HCT116 (cell line): Measurements from ENCODE around the gene TNIK. TPM values are rescaled to one million over a fixed set of nuclear protein-coding genes. Genes with fewer than 3 reads are reported as not detected.

Experiments used
- ATAC-seq: fragments of 200-7000 bp; cut with Tn5 transposase; 2 replicates; pipeline ENCODE4 v1.9.1; 2020; ENCODE audit warnings: mild to moderate bottlenecking, moderate library complexity
- BruUV-seq: library from RNA; stranded (reverse); fragments of 400-500 nt; replicated peaks from 2 replicates; lab custom pipeline; 2021; lab: Mats Ljungman, UMichigan
- CTCF ChIA-PET: fragments of 300-600 bp; sonication (Branson Sonifier 250); formaldehyde crosslinking; loops from one replicate; lab custom pipeline; 2021; ENCODE audit warnings: antibody characterized with exemption; lab: Charles Lee
- POLR2A ChIA-PET: fragments of 300-600, 350-600 bp; sonication (Branson Sonifier 250); formaldehyde crosslinking; loops from one replicate; lab custom pipeline; 2021; ENCODE audit warnings: antibody characterized with exemption; lab: Charles Lee
- RAD21 ChIA-PET, 2 experiments: fragments of 300-600 bp; sonication (Branson Sonifier 250); formaldehyde crosslinking; loops; one replicate each; lab custom pipeline; 2023; ENCODE audit warnings: low total read pairs in 2 of 2; ENCODE audit not compliant: uncharacterized antibody in 2 of 2, unreplicated experiment in 2 of 2, low non-redundant PET in 1 of 2; lab: Charles Lee
- DNase-seq: peaks from one replicate; pipeline ENCODE4 v3.0.0-alpha.2; 2010; ENCODE audit warnings: low read depth, low spot score
- H2AFZ ChIP-seq: fragments of 200-600 bp; shearing (Covaris generic), sonication (generic); 2 replicates; pipeline ENCODE4 v1.6.1; 2017; ENCODE audit warnings: low read depth, mixed run types, mixed read lengths, antibody characterized with exemption, low read length; ENCODE audit not compliant: poor library complexity, severe bottlenecking
- H3K27ac ChIP-seq: 2 replicates; pipeline ENCODE4 v1.5.1; 2012; ENCODE audit warnings: low read depth, low read length
- H3K27me3 ChIP-seq: fragments of 200-600 bp; sonication (generic); 2 replicates; pipeline ENCODE4 v1.6.1; 2016; ENCODE audit warnings: mixed run types, low read length, mixed read lengths; ENCODE audit not compliant: insufficient read depth
- H3K36me3 ChIP-seq, 2 experiments: fragments of 200-500 bp in 1 of 2; fragments of 200-600 bp in 1 of 2; sonication (Bioruptor generic) in 1 of 2; sonication (generic) in 1 of 2; 2 replicates each; pipeline versions ENCODE4 v1.5.1 to v1.6.1; 2014 to 2016; ENCODE audit warnings: low read length in 2 of 2, inconsistent platforms in 1 of 2, mixed read lengths in 1 of 2, mixed run types in 1 of 2; ENCODE audit not compliant: insufficient read depth in 2 of 2, control insufficient read depth in 1 of 2
- H3K4me1 ChIP-seq, 2 experiments: fragments of 200-600 bp in 1 of 2; sonication (generic) in 1 of 2; 2 replicates each; pipeline versions ENCODE4 v1.5.1 to v1.6.1; 2012 to 2017; ENCODE audit warnings: low read length in 2 of 2, inconsistent platforms in 1 of 2, mild to moderate bottlenecking in 1 of 2, mixed read lengths in 1 of 2, mixed run types in 1 of 2, moderate library complexity in 1 of 2; ENCODE audit not compliant: insufficient read depth in 2 of 2, control insufficient read depth in 1 of 2
- H3K4me2 ChIP-seq: fragments of 200-600 bp; sonication (generic); 2 replicates; pipeline ENCODE4 v1.6.1; 2017; ENCODE audit warnings: mixed run types, low read length, mixed read lengths
- H3K4me3 ChIP-seq, 2 experiments: fragments of 200-600 bp in 1 of 2; sonication (generic) in 1 of 2; replicated peaks in 1 of 2; 2 replicates each; pipeline ENCODE4 v1.5.1; 2011 to 2016; ENCODE audit warnings: low read length in 2 of 2, control low read depth in 1 of 2, low read depth in 1 of 2, mild to moderate bottlenecking in 1 of 2, mixed read lengths in 1 of 2, mixed run types in 1 of 2
- H3K79me2 ChIP-seq: fragments of 200-600 bp; sonication (generic); 2 replicates; pipeline ENCODE4 v1.6.1; 2017; ENCODE audit warnings: mild to moderate bottlenecking, mixed run types, low read length, moderate library complexity, mixed read lengths; ENCODE audit not compliant: insufficient read depth
- H3K9ac ChIP-seq: fragments of 200-600 bp; sonication (generic); 2 replicates; pipeline ENCODE4 v1.6.1; 2016; ENCODE audit warnings: low read length, mixed read lengths
- H3K9me2 ChIP-seq: fragments of 200-600 bp; sonication (generic), shearing (Covaris generic); 2 replicates; pipeline ENCODE4 v1.6.1; 2017; ENCODE audit warnings: mixed run types, mild to moderate bottlenecking, moderate library complexity; ENCODE audit not compliant: insufficient read depth
- H3K9me3 ChIP-seq, 2 experiments: fragments of 200-500 bp in 1 of 2; fragments of 200-600 bp in 1 of 2; sonication (Bioruptor generic) in 1 of 2; sonication (generic) in 1 of 2; 2 replicates each; pipeline ENCODE4 v1.6.1; 2014 to 2017; ENCODE audit warnings: low read length in 2 of 2, mixed read lengths in 2 of 2, inconsistent platforms in 1 of 2, low read depth in 1 of 2, mild to moderate bottlenecking in 1 of 2, mixed run types in 1 of 2, moderate library complexity in 1 of 2; ENCODE audit not compliant: control insufficient read depth in 1 of 2, insufficient read depth in 1 of 2
- H4K20me1 ChIP-seq: fragments of 200-600 bp; sonication (generic), shearing (Covaris generic); 2 replicates; pipeline ENCODE4 v1.6.1; 2017; ENCODE audit warnings: mixed run types, mild to moderate bottlenecking, moderate library complexity; ENCODE audit not compliant: insufficient read depth
- SIN3A ChIP-seq: IDR thresholded peaks from 2 replicates; pipeline ENCODE4 v1.6.1; 2012; ENCODE audit warnings: low read depth
- TCF7L2 ChIP-seq: IDR thresholded peaks from 2 replicates; pipeline ENCODE4 v1.7.0; 2011; ENCODE audit warnings: borderline replicate concordance, inconsistent platforms; ENCODE audit not compliant: insufficient read depth, insufficient read length; ENCODE audit errors: extremely low read depth
- intact Hi-C: fragments of 100-400 bp; cut with micrococcal nuclease; formaldehyde crosslinking; loops from 2 replicates; pipeline ENCODE4 v1.10.0; 2022
- total RNA-seq: library from RNA; stranded (reverse); gene quantifications from one replicate; pipeline ENCODE4 v1.2.1, GENCODE V29; 2021; ENCODE audit not compliant: unreplicated experiment
- TF ChIP-seq, protein P1 (sequence below): IDR thresholded peaks from 2 replicates; pipeline ENCODE4 v1.6.1; 2012
- TF ChIP-seq, protein P2 (sequence below): IDR thresholded peaks from 2 replicates; pipeline ENCODE4 v1.6.1; 2012; ENCODE audit warnings: low read depth

TNIK gene
- total RNA-seq, 1 experiment from 2014 or later: 24.1 TPM

DNA sequence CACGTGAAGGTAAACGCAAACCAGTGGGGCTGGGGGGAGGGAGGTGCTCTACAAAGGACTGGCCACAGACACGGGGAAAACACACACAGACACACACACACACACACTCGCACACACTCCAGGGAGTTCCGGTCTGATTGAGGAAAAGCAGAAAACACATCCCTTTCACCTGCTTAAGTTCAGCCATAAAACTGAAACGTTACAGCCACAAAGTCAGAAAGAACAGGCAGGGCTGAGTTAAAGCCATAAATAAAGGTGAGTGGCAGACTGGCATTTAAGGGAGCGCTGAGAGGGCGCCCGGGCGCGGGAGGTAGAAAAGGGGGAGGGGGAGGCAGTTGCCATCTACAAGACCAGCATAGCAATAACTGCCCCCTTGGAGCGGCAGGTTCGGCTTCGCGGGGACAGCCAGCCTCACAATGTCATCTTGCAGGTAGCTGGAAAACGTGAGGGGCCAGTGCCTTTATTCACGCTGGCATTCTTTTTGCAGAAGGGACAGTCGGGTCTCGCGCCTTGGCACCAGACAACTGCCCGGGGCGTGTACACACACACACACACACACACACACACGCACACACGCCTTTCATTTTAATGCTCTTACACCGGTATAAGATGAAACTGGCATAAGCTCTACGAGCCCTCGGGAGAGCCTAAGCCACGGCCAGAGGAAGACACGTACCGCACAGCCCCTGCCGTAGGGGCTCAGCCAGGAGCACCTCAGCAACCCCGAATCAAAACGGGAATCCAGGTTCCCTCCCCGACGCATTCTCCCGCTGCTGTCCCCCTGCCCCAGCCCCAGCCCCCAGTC is 866 bp downstream of the TNIK start:
- peak overlapping the region; percentile 92 for H3K4me2 ChIP-seq
- BruUV-seq: no TSS peak
- DNase-seq (no peak), ATAC-seq (peak; percentile 28)
- ChIA-PET CTCF (no interaction called here), RAD21 (no interaction called here), POLR2A (interaction anchor here (0.6 to 1.8 kb wide), 2 partner anchors 8 to 12 kb away, joined by 3 to 7 read pairs; no protein-coding TSS in a partner anchor)
- H3K79me2 ChIP-seq: no peaks in the 10 kb centered on the region
- no peaks in the 10 kb centered on the region for H3K9me2 ChIP-seq
- H3K4me1 ChIP-seq: peaks cover 12 to 30% of the 10 kb centered on the region in 2 experiments; a peak in 3 of 4 replicates
- H3K9ac ChIP-seq: peak overlapping the region; percentile 57
- H2AFZ ChIP-seq: peak overlapping the region; percentile 66
- H3K27me3 ChIP-seq: no peaks in the 10 kb centered on the region
- no peaks in the 10 kb centered on the region for H4K20me1 ChIP-seq
- H3K9me3 ChIP-seq: no peaks in the 10 kb centered on the region
- TF ChIP-seq, protein P1, sequence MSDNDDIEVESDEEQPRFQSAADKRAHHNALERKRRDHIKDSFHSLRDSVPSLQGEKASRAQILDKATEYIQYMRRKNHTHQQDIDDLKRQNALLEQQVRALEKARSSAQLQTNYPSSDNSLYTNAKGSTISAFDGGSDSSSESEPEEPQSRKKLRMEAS: 0 out of 2 replicates have a peak, but pooled peaks have one; percentile 33
- peak; percentile 5; the same call in 1 of the 2 replicates for TF ChIP-seq SIN3A
- TF ChIP-seq, protein P2, sequence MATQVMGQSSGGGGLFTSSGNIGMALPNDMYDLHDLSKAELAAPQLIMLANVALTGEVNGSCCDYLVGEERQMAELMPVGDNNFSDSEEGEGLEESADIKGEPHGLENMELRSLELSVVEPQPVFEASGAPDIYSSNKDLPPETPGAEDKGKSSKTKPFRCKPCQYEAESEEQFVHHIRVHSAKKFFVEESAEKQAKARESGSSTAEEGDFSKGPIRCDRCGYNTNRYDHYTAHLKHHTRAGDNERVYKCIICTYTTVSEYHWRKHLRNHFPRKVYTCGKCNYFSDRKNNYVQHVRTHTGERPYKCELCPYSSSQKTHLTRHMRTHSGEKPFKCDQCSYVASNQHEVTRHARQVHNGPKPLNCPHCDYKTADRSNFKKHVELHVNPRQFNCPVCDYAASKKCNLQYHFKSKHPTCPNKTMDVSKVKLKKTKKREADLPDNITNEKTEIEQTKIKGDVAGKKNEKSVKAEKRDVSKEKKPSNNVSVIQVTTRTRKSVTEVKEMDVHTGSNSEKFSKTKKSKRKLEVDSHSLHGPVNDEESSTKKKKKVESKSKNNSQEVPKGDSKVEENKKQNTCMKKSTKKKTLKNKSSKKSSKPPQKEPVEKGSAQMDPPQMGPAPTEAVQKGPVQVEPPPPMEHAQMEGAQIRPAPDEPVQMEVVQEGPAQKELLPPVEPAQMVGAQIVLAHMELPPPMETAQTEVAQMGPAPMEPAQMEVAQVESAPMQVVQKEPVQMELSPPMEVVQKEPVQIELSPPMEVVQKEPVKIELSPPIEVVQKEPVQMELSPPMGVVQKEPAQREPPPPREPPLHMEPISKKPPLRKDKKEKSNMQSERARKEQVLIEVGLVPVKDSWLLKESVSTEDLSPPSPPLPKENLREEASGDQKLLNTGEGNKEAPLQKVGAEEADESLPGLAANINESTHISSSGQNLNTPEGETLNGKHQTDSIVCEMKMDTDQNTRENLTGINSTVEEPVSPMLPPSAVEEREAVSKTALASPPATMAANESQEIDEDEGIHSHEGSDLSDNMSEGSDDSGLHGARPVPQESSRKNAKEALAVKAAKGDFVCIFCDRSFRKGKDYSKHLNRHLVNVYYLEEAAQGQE: no peak
- peak; percentile 27 for TF ChIP-seq TCF7L2
- H3K36me3 ChIP-seq: no peaks in the 10 kb centered on the region
- H3K4me3 ChIP-seq: peak overlapping the region; percentile 71 to 82
- H3K27ac ChIP-seq: peak overlapping the region; percentile 71; the same call in 1 of the 2 replicates
- intact Hi-C loops: no loop called here
